NCI-H2171 (cell line): ENCODE measurements around the gene PIGM.

Source experiments
- DNase-seq: peaks from one replicate; lab custom pipeline; 2025; lab: John Stamatoyannopoulos, UW

The PIGM gene

DNA sequence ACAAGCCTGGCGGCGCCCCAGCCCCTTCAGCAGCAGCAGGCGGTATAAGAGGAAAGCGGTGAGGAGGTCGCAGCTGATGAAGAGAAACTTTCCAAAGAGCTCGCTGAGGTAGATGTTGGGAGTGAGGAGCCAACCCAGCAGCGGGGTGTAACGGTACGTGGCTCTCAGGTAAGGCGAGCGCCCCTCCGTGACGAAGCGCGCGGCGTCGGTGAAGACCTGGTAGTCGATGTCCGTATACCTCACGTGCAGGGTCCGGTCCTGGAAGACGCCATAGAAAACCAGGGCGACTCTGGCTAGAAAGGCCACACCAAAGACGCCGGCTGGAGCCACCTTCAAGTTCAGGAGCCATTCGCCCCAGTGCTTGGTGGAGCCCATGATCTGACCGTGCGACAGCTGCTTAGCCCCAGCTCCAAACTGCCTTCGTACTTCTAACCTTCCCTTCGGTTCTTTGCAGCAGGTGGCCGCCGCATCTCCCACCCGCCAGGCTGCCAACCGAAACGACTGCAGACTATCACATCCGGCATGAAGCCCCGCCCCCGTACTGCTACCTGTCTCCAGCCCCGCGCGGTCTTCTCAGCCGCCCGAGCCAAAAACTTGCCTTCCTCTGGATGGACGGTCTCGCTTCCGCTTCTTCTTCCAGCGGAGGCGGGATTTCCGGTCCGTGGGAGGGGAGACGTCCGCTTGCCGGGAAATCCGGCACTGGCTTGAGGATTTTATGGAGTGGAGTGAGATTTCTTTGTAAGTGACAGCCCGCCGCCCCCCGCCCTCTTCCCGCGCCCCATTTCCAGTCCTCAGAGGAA, at the start of gene PIGM:
Gene PIGM, minus strand, starts transcription at position 626 of the 800 bp plus-strand sequence. Its CDS starts 251 bp downstream, at position 375.
- DNase-seq: peak; percentile 99

DNA sequence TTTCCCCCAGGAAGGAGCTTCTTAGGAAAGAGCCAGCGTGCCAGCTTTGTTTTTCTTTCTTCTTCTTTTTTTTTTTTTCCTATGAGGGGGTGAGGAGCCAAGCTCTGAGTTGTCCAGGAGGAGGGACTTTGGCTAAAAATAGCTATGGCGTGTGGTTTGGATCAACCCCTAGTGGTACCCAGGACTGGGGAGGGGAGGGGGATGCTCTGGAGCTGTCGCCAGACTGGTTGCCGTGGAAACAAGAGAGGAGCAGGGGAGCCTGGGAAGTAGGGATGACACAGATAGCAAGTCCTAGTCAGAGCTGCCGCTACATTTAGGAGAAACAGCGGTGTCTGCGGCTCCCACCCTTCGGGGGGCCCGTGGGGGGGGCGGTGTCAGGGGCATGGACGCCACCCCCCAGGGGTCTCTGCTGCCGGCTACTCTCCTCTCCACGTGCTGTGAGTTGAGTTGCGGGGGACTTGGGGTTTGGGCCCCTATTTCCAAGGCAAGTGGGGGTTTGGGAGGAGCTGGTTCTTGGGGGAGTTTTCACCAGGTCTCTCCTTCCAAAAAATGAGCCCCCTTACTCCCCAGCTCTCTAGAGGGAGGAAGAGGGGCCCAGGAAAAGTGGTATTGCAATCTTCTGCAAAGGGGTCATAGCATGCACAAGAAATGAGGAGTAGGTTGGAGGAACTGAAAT, 49.6 kb upstream of the PIGM start, which contains the start of gene KCNJ9:
Gene KCNJ9, plus strand, starts transcription at position 278 of the 676 bp plus-strand sequence. CDS start 2,493 bp downstream, outside the sequence.
- DNase-seq: peak; percentile 52

DNA sequence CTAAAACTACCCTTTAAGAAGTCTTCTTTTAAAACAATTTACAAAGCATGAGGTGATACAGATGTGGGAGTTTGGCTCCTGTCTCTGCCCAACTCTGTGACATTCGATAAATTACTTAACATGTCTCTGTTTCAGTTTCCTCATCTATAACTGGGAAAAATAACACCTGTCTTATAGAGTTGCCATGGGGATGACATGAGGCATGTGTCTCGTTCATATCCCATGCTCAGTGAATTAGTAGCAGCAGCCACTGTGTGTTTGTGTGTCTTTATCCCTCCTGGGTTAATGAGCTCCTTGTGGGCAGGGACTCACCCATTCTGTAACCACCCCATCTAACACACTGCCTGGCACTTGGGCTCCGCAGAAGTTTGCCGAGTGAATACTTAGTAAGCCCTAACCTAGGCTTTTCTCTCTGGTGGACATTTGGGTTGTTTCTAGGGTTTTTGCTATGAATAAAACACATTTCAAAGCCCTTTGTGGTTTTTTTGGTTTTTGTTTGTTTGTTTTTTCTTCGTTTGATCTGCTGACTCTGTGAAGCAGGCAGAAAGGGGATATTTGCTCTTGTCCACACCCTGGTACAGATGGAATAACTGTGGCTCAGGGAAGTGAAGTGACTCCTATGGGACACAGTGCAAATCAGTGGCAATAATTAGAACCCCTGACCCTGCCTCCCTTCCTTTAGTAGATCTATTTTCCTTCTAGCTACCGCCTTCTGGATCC, 48.8 kb upstream of the PIGM start:
- DNase-seq: no peak

DNA sequence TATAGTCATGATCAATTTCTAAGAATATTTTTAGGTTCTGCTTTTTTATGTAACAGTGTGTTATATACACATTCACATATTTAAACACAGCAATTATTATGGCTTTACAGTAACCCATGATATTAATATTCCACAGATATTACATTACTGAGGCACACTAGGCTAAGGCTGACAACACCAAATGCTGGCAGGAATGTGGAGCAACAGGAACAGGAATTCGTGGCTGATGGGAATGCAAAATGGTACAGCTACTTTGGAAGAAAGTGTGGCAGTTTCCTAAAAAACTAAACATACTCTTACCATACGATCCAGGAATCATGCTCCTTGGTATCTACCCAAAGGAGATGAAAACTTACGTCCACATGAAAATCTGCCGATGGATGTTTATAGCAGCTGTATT, 47.7 kb upstream of the PIGM start:
- DNase-seq: no peak

DNA sequence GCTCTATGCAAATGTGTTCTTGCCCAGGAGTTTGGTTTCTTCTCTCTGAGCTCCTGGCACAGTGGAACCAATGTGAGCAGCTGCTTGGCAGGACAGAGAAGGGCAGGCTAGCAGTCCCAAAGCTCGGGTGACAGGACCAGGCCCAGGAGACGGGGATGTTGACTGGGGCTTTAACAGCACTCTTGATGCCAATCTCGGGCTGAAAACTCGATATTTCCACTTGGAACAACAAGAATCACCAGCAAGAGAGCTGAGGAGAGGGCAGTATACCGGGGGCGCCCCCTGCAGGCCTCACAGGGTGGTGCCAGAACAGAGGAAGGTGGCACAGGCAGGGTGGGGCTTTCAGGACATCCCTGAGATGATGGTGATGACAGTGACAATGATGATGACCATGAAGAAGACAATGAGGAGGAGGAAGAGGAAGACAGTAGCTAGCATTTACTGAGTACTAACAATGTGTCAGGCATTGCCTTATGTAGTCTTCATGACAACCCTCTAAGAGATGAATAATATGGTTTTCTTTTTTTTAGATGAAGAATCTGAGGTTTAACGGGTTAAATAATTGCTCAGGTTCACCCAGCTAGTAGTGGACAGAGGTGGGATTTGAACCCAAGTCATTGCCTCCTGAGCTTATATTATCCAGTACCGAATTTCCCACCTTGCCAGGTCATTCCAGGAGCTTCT, 46.9 kb upstream of the PIGM start:
- no peak for DNase-seq

DNA sequence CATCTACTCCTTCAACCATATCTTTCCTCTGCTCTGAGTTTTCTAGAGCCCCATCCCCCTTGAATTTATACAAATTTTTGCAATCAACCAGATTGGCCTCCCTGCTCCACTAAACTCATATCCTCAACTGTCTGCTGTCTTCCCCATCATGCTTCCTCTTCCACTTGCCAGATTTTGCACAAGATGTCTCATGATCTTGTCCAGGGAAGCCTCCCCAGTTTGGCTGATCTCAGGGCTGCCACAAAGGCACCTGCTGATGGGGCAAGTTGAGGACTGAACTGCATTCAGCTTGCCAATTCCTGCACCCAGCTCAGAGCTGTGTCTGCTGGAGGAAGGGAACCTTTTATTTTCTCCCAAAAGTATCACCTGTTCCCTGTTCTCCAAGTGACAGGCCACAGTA, 45.7 kb upstream of the PIGM start:
- DNase-seq: no peak

DNA sequence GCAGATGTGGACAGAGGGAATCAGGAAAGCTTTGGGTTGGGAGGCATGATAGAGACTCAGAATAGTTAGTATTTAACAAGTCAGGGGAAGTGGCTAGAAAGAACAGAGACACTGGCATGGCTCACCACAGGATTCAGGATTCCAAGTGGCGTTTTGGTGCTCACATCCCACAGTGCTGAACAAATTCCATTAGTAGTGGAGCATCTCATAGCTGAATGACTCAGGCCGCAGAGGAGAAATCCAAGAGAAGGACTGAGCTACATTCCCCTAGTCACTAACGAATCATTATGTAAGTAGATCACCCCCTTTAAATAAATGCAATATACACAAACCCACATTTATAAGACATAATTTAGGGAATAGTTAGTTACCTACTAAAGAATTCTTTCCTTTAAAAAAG, 44.5 kb upstream of the PIGM start:
- no peak for DNase-seq

DNA sequence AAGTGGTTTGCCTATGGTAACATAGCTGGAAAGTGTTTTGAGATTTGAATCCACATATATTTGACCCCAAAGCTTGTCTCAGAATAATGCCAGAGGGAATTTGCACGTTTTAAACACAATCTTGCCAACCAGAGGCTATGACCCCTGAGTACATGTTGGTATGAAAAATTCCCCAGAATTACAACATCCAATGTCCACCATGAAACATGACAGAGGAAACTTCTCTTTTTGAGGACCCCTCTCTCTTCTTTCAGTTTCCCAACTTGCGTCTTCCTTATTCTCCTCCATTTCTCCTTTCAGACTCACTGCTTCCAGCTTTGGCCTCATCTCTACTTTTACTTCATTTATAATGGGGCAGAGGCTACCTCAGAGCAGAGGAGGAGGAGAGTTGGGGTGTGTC, 44.0 kb upstream of the PIGM start:
- DNase-seq: no peak

DNA sequence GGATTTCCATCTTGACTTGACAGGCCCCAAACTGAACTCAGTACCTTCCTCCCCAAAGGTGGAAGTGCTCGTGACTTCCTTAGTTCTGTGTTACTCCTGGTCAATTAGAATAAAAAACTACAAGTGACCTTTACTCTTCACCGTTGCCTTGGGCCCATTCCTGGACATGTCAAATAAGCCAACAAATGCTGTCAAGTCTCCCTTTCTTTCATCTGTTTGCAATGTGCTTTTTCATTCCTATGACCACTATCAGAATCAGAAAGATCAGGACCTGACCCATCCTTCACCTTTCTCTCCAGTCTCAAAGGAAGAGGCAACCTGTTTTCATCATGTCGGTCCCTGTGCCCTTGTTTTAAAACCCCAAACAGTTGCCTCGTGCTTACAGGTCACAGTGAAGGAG, 43.1 kb upstream of the PIGM start:
- DNase-seq: no peak

DNA sequence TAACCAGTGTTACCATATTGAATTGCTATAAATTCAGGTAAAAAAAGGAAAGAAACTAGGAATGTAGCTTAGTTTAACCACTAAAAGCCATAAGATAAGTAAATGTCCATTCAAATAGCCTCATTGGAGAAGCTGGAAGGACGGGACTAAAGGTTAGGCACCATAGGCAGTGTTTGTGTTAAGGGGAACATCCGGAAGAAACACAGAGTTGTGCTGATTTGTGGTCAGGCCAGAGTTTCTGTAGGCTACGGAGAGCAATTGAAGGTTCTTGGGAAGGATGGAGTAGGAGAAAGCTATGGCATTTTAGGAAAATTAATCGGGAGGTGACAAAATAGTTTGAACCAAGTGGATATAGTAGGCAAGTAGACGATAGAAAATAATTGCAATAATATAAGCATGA, 39.5 kb upstream of the PIGM start:
- no peak for DNase-seq

DNA sequence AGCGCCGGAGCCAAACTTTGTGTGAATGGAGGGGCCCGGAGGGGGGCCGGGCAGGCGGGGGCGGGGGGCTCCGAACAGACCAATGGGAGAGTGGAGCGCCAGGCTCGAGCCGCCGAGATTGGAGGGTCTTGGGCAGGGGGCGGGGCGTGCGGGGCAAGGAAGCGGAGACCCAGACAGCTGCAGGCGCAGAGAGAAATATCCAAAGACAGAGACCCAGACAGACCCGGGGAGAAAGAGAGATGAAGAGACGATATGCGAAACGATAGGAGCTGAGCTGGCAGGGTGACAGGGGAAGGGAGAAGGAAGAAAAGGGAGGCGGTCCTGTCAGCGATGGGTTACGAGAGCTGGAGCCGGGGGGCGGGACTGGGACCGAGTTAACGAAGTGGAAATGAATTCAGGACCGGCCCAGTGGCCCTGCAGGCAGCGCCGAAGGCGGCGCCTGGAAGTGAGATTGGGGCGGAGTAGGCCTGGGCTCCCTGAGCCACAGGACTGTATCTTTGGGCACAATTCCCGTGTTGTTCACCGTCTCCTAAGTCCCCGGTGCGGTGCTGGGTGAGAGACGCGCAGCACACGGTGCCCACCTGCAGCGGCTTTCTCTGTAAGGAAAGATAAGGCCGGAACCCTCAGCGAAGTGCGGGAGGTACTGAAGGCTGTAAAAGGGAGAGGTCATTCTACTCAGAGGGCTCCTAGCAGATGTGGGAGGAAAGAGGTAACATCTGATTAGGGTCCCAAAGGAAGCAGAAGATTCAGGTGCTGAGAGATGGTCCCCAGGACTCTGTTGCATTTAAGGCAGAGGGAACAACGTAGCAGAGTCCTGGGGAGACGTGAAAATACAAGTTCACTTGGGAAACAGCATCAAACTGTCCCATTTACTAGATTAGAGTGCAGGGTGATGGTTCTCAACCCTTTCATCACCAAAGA, 38.7 kb upstream of the PIGM start:
- peak; percentile 81 for DNase-seq

DNA sequence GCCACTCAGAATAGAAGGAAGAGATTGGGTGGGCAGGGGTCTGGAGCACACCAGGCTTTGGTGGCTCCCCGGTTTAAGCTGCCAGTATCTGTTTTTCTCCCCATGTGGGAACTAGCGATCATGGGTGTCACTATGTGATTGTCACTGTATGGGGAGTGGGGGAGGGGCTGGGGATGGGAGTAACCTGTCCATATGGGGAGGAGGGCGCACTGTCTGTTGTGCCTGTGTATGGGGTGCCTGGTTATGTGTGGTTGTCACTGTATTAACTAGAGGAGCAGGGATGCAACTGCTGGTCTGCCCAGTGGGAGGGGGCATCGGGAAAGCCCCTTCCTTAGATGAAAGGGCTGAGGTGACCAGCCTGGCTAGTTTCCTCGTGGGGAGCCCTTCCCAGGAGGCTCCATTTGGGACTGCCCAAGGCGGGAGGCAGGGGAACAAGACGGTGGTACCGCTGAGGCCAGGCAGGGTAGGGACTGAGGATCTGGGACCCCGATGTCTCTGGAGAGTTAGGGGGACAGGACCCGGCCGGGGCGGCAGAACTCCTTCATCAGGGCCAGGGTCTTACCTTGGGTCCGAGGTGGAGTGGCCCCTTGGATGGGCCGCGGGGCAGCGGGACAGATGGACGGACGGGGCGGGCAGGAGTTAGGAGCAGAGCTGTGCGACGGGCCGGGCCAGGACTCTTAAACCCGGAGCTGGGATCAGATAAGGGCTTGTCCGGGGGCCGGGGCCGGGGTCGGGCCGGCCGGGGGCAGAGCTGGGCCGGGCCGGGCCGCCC, 37.9 kb upstream of the PIGM start, which contains the start of gene KCNJ10:
Gene KCNJ10, minus strand, starts transcription at position 701 of the 772 bp plus-strand sequence. CDS start 27,628 bp downstream, outside the sequence.
- no peak for DNase-seq

DNA sequence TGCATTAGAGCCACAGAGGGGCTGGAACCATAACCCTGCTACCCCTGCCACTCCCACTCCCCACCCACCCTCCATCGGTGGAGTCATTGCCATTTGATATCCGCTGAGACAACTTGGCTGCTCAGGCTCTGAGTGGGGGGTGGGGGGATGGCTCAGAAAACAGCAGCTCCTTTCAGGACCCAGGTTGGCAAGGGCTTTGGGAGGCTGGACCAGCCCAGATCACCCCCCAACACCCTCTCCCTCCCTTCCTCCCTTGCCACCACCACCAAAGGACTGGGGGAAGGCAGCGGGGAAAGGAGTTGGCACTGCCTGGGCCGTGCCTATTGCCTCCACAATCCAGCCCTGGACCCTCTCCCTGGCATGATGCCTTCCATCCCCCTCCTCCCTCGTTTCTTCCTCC, 36.4 kb upstream of the PIGM start:
- no peak for DNase-seq

DNA sequence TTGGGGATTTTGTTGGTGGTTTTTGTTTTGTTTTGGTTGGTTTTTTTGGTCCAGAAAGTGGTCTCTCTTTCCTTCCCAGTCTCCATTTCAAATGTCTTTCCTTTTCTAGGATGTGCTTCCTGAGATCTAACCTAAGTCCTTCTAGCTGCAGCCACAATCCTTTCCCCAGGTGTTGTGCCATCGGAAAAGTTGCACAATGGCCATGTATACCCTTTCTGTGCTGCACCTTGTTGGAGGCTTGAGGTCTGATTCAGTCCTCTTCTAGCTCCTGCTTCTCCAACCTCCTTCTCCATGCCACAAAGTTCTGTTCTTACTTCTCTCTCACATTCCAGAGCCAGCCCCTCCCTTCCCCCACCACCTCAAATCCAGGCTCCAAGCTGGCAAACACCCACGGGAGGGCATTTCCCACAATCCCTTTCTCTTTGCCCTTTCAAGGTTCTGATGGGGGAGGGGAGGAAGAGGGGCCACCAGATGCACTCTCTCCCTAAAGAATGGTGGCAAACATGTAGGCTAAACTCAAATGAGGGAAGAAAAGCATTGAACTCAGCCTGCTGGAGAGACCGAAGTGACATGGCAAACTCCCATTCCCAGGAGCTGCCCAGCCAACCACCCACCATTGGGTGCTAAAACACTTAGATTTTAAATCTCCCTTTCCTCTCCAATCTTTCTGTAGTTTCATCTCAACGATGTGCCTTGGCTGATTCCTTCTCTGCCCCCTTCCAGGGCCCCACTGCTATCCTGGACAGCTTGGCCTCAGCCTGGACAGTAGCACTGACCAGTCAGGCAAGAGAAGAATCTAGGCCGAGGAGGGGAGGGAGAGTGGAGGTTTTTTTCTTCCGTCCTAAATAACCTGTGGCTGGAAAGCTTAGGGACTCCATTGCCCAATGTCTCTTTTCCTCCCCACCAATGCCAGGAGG, 35.3 kb upstream of the PIGM start:
- no peak for DNase-seq

DNA sequence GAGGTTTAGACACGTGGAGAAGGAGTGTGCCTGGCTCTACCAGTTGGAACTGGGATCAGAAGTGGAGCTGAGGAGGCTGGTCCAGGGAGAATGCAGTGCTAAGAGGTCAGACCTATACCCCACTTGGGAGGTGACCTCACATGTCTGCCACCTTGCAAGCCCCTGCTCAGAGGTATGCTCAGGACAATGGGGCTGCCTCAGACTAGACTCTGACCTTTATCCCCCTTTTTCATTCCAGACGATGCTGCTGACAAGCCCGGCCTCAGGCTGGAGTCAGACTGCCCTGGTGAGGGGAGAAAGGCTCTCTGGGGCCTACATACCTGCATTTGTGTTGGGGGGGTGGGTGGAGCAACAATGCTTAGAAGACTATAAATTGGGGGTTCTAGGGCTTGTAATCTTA, 33.0 kb upstream of the PIGM start:
- DNase-seq: no peak

DNA sequence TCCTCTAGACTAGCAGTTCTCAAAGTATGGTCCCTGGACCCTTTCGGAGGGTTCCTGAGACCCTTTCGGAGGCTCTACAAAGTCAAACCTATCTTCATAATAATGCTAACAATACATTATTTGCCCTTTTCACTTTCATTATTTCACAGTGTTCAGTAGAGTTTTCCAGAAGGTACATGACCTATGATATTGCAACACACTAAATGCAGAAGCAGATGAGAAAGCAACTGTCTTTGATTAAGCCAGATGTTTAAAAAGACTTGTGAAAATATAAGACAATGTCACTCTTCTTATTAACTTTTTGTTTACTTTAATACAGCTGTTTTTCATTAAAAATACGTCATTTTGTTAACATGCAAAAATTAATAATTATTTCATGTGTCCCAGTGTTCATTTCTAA, 32.4 kb upstream of the PIGM start:
- no peak for DNase-seq

DNA sequence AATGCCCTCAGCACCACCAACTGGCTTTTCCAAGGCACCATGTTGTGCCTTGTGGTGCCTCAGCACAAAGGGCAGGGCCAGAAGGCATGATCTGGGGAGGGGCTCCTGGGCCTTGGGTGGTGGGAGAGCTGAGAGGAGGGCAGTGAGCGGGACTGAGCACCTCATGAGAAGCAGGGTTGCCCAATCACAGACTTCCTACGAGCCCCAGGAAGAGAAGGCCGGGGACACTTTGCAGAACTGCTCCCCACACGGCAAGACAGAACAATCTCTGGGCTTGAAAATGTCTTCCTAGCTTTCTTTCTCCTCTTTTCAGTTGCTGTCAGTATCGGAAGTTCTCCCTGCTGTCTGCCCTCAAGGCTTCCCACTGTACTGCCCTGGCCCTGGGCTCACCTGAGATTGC, 31.4 kb upstream of the PIGM start:
- no peak for DNase-seq

DNA sequence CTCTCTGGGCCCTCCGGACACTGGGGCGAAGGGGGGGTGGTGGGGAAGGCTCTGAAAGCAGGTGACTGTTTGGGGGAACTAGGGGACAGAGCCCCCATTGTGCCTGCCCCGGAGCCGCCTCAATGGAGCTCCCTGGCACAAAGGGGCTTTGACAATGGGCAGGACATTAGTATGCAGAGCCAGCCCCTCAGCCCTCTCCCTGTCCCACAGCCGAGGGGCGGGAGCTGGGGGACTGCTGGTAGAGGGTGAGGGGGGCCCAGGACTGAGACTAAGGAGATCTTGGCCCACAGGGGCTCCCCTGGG, 30.4 kb upstream of the PIGM start:
- no peak for DNase-seq
